Osteoblast (primary cell): ENCODE measurements around the gene LIN52. TPM values are rescaled to one million over a fixed set of nuclear protein-coding genes. Genes with fewer than 3 reads are reported as not detected.
A peak's percentile ranks its signal among the peaks of the same experiment; 100 is the strongest.

Source experiments
- DNase-seq: peaks from one replicate; pipeline ENCODE4 v3.0.0; 2011; ENCODE audit warnings: low spot score, mixed read lengths; ENCODE audit not compliant: insufficient read length; ENCODE audit errors: missing footprints
- H2AFZ ChIP-seq: 2 replicates; pipeline ENCODE4 v1.6.0; 2011; ENCODE audit warnings: mild to moderate bottlenecking, low read length
- H3K27ac ChIP-seq: 2 replicates; pipeline ENCODE4 v1.5.1; 2011; ENCODE audit warnings: mild to moderate bottlenecking, low read depth, low read length, moderate library complexity
- H3K27me3 ChIP-seq: 2 replicates; pipeline ENCODE4 v1.6.0; 2012; ENCODE audit warnings: mild to moderate bottlenecking, control low read depth, inconsistent platforms, low read length, moderate library complexity; ENCODE audit not compliant: insufficient read depth
- H3K36me3 ChIP-seq: 2 replicates; pipeline ENCODE4 v1.5.1; 2011; ENCODE audit warnings: mild to moderate bottlenecking, low read length, control low read depth, moderate library complexity; ENCODE audit not compliant: insufficient read depth
- H3K4me1 ChIP-seq: 2 replicates; pipeline ENCODE4 v1.5.1; 2011; ENCODE audit warnings: mild to moderate bottlenecking, low read length, control low read depth, moderate library complexity; ENCODE audit not compliant: insufficient read depth
- H3K4me2 ChIP-seq: 2 replicates; pipeline ENCODE4 v1.6.0; 2011; ENCODE audit warnings: mild to moderate bottlenecking, low read length; ENCODE audit not compliant: insufficient read depth
- H3K4me3 ChIP-seq: fragments of 200-600 bp; sonication (generic); 3 replicates; pipeline ENCODE4 v1.5.1; 2012; ENCODE audit warnings: mild to moderate bottlenecking, low read length, inconsistent platforms; ENCODE audit not compliant: insufficient read depth
- H3K79me2 ChIP-seq: 2 replicates; pipeline ENCODE4 v1.6.0; 2012; ENCODE audit warnings: mild to moderate bottlenecking, low read length, control low read depth, inconsistent platforms; ENCODE audit not compliant: insufficient read depth
- H3K9me3 ChIP-seq: 2 replicates; pipeline ENCODE4 v1.5.1; 2011; ENCODE audit warnings: low read depth, low read length, control low read depth
- H4K20me1 ChIP-seq: 2 replicates; pipeline ENCODE4 v1.6.0; 2012; ENCODE audit warnings: mild to moderate bottlenecking, low read length, control low read depth; ENCODE audit not compliant: insufficient read depth
- total RNA-seq: library from RNA; depleted of rRNA; stranded (reverse); fragments of >200 nt; gene quantifications from 2 replicates; pipeline ENCODE4 v1.2.3, GENCODE V29; 2012
- TF ChIP-seq, protein P1 (sequence below): IDR thresholded peaks from 2 replicates; pipeline ENCODE4 v1.5.1; 2011; ENCODE audit warnings: mild to moderate bottlenecking, low read depth, low read length, moderate library complexity; ENCODE audit errors: extremely low read depth

LIN52 gene
- total RNA-seq, 1 donor, result 6.9 TPM

DNA sequence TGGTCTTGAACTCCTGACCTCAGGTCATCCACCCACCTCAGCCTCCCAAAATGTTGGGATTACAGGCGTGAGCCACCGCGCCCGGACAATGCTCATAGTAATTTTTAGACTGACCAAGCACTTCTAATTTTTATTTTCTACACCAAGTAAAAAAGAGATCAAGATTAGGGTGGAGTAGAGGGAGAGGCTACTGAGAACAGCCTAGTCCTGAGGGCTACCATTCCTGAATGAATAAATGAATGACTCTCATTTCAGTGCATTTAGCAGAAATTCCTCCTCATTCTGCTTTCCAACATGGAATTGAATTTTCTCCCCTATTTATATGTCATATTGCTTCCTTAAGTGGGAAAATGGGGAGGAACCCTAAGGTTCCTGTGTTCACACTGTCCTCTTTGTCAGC lies 39.2 kb upstream of the LIN52 start:
- H2AFZ ChIP-seq, result no peak overlapping the region
- no peaks in the 10 kb centered on the region for H3K4me1 ChIP-seq
- no peaks in the 10 kb centered on the region for H3K9me3 ChIP-seq
- no peak for DNase-seq
- H3K27me3 ChIP-seq, result no peaks in the 10 kb centered on the region
- H3K79me2 ChIP-seq, result no peaks in the 10 kb centered on the region
- no peak overlapping the region for H3K4me2 ChIP-seq
- H3K4me3 ChIP-seq, result no peak overlapping the region
- TF ChIP-seq, protein P1, sequence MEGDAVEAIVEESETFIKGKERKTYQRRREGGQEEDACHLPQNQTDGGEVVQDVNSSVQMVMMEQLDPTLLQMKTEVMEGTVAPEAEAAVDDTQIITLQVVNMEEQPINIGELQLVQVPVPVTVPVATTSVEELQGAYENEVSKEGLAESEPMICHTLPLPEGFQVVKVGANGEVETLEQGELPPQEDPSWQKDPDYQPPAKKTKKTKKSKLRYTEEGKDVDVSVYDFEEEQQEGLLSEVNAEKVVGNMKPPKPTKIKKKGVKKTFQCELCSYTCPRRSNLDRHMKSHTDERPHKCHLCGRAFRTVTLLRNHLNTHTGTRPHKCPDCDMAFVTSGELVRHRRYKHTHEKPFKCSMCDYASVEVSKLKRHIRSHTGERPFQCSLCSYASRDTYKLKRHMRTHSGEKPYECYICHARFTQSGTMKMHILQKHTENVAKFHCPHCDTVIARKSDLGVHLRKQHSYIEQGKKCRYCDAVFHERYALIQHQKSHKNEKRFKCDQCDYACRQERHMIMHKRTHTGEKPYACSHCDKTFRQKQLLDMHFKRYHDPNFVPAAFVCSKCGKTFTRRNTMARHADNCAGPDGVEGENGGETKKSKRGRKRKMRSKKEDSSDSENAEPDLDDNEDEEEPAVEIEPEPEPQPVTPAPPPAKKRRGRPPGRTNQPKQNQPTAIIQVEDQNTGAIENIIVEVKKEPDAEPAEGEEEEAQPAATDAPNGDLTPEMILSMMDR, result no peak
- H3K36me3 ChIP-seq, result peaks cover 7% of the 10 kb centered on the region
- no peaks in the 10 kb centered on the region for H4K20me1 ChIP-seq
- no peak overlapping the region for H3K27ac ChIP-seq

DNA sequence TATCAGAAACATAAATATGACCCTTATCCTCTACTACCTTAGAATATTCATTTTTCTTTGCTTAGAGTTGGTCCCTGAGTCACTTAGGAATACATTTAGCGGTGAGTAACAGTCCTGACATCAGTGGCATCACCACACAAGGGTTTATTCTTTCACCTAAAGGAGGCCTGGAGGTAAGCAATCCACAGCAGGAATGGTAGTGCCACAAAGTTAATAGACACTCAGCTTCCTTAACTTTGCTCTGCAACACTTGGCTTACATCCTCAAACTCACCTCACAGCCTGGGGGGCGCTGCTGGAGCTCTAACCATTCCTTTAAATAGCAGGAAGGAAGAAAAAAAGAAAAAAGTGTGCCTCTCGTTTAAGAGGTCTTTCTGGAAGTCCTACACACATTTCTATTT lies 36.5 kb upstream of the LIN52 start:
- peaks cover 7% of the 10 kb centered on the region for H3K36me3 ChIP-seq
- no peak overlapping the region for H3K4me2 ChIP-seq
- TF ChIP-seq, protein P1, result no peak
- DNase-seq, result peak; percentile 47
- H3K4me1 ChIP-seq, result no peaks in the 10 kb centered on the region
- no peaks in the 10 kb centered on the region for H3K27me3 ChIP-seq
- H3K27ac ChIP-seq, result no peak overlapping the region
- no peaks in the 10 kb centered on the region for H4K20me1 ChIP-seq
- H3K4me3 ChIP-seq, result no peak overlapping the region
- H3K9me3 ChIP-seq, result no peaks in the 10 kb centered on the region
- H3K79me2 ChIP-seq, result no peaks in the 10 kb centered on the region
- no peak overlapping the region for H2AFZ ChIP-seq

DNA sequence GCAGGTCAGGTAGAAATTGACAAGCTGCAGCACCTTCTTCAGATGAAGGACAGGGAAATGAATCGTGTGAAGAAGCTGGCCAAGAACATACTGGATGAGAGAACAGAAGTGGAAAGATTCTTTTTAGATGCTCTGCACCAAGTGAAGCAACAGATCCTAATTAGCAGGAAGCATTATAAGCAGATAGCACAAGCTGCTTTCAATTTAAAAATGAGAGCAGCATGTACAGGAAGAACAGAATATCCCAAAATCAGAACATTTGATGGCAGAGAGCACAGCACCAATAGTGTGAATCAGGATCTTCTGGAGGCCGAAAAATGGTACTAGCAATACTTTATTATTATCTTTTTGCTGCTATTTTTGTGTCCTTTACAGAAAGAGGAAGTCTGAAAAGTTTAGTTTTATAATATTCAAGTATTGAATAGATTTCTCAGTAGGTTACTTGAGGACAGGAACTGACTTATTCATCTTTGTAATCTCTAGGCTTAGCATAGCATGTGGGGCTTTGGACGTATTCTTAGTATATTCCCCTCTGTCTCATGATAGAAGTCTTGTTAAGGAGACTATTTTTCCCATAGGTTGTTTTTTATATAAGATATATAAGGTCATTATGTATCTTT lies 34.8 kb upstream of the LIN52 start:
- no peaks in the 10 kb centered on the region for H3K4me1 ChIP-seq
- no peaks in the 10 kb centered on the region for H3K79me2 ChIP-seq
- no peak overlapping the region for H3K27ac ChIP-seq
- H2AFZ ChIP-seq, result no peak overlapping the region
- no peak overlapping the region for H3K4me2 ChIP-seq
- H3K36me3 ChIP-seq, result peaks cover 7% of the 10 kb centered on the region
- no peaks in the 10 kb centered on the region for H4K20me1 ChIP-seq
- H3K27me3 ChIP-seq, result no peaks in the 10 kb centered on the region
- TF ChIP-seq, protein P1, result no peak
- H3K9me3 ChIP-seq, result no peaks in the 10 kb centered on the region
- DNase-seq, result peak; percentile 65
- H3K4me3 ChIP-seq, result no peak overlapping the region

DNA sequence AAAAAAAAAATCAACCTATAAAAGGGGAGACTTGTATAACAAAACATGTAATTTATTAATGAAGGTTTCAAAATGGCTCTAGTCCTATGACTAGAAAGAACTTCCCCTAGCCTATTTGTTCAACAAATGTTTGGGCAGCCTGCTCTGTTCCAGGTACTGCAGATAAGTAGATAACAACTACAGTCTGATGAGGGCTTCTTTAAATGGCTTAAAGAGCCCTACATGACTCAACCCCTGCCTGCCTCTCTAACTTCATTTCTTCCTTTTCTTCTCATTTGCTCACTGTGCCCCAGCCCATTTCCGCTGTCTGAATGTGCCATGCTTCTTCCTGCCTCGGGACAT lies 22.0 kb upstream of the LIN52 start:
- Histone ChIP-seq H3K4me3 (no peak overlapping the region), H4K20me1 (no peaks in the 10 kb centered on the region), H3K9me3 (no peaks in the 10 kb centered on the region), H3K4me2 (no peak overlapping the region), H3K4me1 (peaks cover 36% of the 10 kb centered on the region), H3K27ac (peak overlapping the region; percentile 53), H3K27me3 (no peaks in the 10 kb centered on the region), H3K36me3 (peaks cover 20% of the 10 kb centered on the region), H3K79me2 (no peaks in the 10 kb centered on the region), H2AFZ (no peak overlapping the region)
- TF ChIP-seq, protein P1, result no peak
- DNase-seq, result no peak
